IPS-20b (cell line): ENCODE data around the gene TCERG1L.

Experiments used
- H3K27ac ChIP-seq: one replicate; pipeline ENCODE4 v1.5.1; 2013; ENCODE audit warnings: low read length
- H3K27me3 ChIP-seq: 2 replicates; pipeline ENCODE4 v1.6.1; 2013; ENCODE audit warnings: mild to moderate bottlenecking, low read length, inconsistent platforms; ENCODE audit not compliant: insufficient read depth
- H3K36me3 ChIP-seq: 2 replicates; pipeline ENCODE4 v1.6.1; 2013; ENCODE audit warnings: low read depth, mild to moderate bottlenecking, inconsistent platforms, low read length, moderate library complexity; ENCODE audit not compliant: insufficient read depth
- H3K4me1 ChIP-seq: 2 replicates; pipeline ENCODE4 v1.6.1; 2013; ENCODE audit warnings: mild to moderate bottlenecking, control low read depth, inconsistent platforms, low read length, moderate library complexity; ENCODE audit not compliant: insufficient read depth
- H3K4me3 ChIP-seq: 2 replicates; pipeline ENCODE4 v1.5.1; 2013; ENCODE audit warnings: mild to moderate bottlenecking, low read length, inconsistent platforms
- H3K9ac ChIP-seq: 2 replicates; pipeline ENCODE4 v1.6.1; 2013; ENCODE audit warnings: low read depth, mild to moderate bottlenecking, inconsistent platforms, low read length, moderate library complexity
- H3K9me3 ChIP-seq: 2 replicates; pipeline ENCODE4 v1.6.1; 2013; ENCODE audit warnings: mild to moderate bottlenecking, low read depth, low read length, inconsistent platforms; ENCODE audit not compliant: insufficient read depth

TCERG1L gene

GRCh38 chr10:131116991-131117375, 194.5 kb downstream of the TCERG1L start:
- Histone ChIP-seq H3K27me3 (no peaks in the 10 kb centered on the region), H3K4me3 (no peak overlapping the region), H3K36me3 (no peaks in the 10 kb centered on the region), H3K9ac (no peak overlapping the region), H3K4me1 (no peaks in the 10 kb centered on the region; the same call in 1 of the 2 replicates), H3K9me3 (peaks cover under 1% of the 10 kb centered on the region; the same call in 1 of the 2 replicates), H3K27ac (no peak overlapping the region)

GRCh38 chr10:131116216-131116990, 195.1 kb downstream of the TCERG1L start:
- H3K27ac ChIP-seq, result no peak overlapping the region
- no peaks in the 10 kb centered on the region for H3K27me3 ChIP-seq
- H3K4me3 ChIP-seq, result no peak overlapping the region
- no peaks in the 10 kb centered on the region for H3K9me3 ChIP-seq
- H3K9ac ChIP-seq, result no peak overlapping the region
- no peaks in the 10 kb centered on the region; the same call in 1 of the 2 replicates for H3K4me1 ChIP-seq
- no peaks in the 10 kb centered on the region for H3K36me3 ChIP-seq

GRCh38 chr10:131115801-131116200, 195.7 kb downstream of the TCERG1L start:
- Histone ChIP-seq H3K9me3 (no peaks in the 10 kb centered on the region), H3K27me3 (no peaks in the 10 kb centered on the region), H3K36me3 (no peaks in the 10 kb centered on the region), H3K27ac (no peak overlapping the region), H3K4me1 (no peaks in the 10 kb centered on the region; the same call in 1 of the 2 replicates), H3K9ac (no peak overlapping the region), H3K4me3 (no peak overlapping the region)

- no peaks in the 10 kb centered on the region for H3K27me3 ChIP-seq
- no peak overlapping the region for H3K27ac ChIP-seq
- no peak overlapping the region for H3K9ac ChIP-seq
- H3K9me3 ChIP-seq, result no peaks in the 10 kb centered on the region
- H3K4me3 ChIP-seq, result no peak overlapping the region
- H3K4me1 ChIP-seq, result no peaks in the 10 kb centered on the region; the same call in 1 of the 2 replicates
- no peaks in the 10 kb centered on the region for H3K36me3 ChIP-seq
Measured at GRCh38 chr10:131115321-131115720, 196.2 kb downstream of the TCERG1L start.

GRCh38 chr10:131114846-131115245, 196.7 kb downstream of the TCERG1L start:
- no peaks in the 10 kb centered on the region for H3K9me3 ChIP-seq
- H3K36me3 ChIP-seq, result no peaks in the 10 kb centered on the region
- H3K27me3 ChIP-seq, result no peaks in the 10 kb centered on the region
- H3K9ac ChIP-seq, result 0 out of 2 replicates have a peak overlapping the region, but pooled peaks have one; percentile 5
- H3K27ac ChIP-seq, result no peak overlapping the region
- no peaks in the 10 kb centered on the region; the same call in 1 of the 2 replicates for H3K4me1 ChIP-seq
- H3K4me3 ChIP-seq, result no peak overlapping the region

DNA sequence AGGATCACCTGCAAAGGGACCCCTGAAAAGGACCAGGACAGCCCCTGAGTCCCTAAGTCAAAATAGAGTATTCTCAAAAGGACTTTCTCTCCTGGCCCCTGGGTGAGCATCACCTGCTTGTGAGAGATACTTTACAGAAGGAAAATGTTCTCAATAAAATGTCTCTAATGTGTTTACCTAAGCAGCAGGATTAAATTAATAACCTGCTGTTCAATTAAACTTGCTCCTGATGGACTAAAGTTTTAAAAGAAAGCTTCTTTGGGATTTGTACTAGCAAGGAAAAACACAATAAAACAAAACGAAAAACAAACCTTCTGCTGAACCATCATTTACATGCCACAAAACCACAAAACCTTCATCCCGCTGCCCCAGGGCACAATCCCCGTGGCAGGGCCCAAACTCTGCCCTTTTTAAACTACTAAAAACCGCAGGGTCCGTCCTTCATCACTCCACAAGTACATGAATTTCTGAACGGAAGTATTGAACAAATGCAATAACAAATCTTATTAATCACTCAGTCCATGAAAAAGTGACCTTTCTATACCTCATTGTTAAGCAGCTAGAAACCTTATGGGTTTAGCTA, 197.7 kb downstream of the TCERG1L start:
- Histone ChIP-seq H3K9me3 (no peaks in the 10 kb centered on the region), H3K27me3 (no peaks in the 10 kb centered on the region), H3K4me1 (no peaks in the 10 kb centered on the region; the same call in 1 of the 2 replicates), H3K27ac (no peak overlapping the region), H3K9ac (no peak overlapping the region), H3K4me3 (no peak overlapping the region), H3K36me3 (no peaks in the 10 kb centered on the region)

- no peaks in the 10 kb centered on the region for H3K27me3 ChIP-seq
- no peaks in the 10 kb centered on the region for H3K36me3 ChIP-seq
- H3K9ac ChIP-seq, result no peak overlapping the region
- no peak overlapping the region for H3K4me3 ChIP-seq
- H3K27ac ChIP-seq, result no peak overlapping the region
- H3K9me3 ChIP-seq, result no peaks in the 10 kb centered on the region
- no peaks in the 10 kb centered on the region; the same call in 1 of the 2 replicates for H3K4me1 ChIP-seq
Measured at GRCh38 chr10:131113165-131113564, 198.4 kb downstream of the TCERG1L start.

- H3K4me3 ChIP-seq, result no peak overlapping the region
- no peak overlapping the region for H3K27ac ChIP-seq
- no peaks in the 10 kb centered on the region for H3K27me3 ChIP-seq
- no peaks in the 10 kb centered on the region for H3K36me3 ChIP-seq
- H3K4me1 ChIP-seq, result no peaks in the 10 kb centered on the region; the same call in 1 of the 2 replicates
- H3K9ac ChIP-seq, result no peak overlapping the region
- H3K9me3 ChIP-seq, result no peaks in the 10 kb centered on the region
Measured at GRCh38 chr10:131112691-131113090, 198.8 kb downstream of the TCERG1L start.

DNA sequence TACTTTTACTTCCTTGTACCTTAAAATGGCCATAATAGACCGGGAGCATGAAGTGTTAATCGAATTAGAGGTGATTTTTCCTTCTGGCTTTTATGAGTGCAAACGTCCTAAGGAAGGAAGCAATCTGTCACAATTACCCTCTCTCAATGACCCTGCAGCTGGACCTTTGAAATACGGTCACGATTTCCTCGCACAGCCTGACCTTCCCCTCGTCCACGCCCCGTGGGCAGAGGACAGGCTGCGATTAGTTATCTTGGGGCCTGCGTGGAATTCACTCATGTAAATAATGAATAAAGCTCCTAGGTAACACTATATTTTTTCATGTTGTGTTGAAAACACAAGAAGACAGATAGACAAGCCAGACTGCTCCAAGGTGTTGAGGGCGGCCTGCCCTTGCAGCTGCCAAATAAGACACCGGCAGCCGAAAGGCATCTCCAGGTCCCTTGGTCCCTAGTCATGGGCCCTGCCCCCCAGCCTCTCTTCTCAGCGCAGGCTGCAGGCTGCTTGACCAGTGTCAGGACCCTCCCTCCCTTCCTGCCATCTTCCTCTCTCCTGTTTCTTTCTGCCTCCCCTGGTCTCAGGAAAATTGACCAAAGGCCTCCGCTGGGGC, 199.9 kb downstream of the TCERG1L start:
- Histone ChIP-seq H3K4me1 (no peaks in the 10 kb centered on the region; the same call in 1 of the 2 replicates), H3K27ac (no peak overlapping the region), H3K27me3 (no peaks in the 10 kb centered on the region), H3K9ac (no peak overlapping the region), H3K36me3 (no peaks in the 10 kb centered on the region), H3K9me3 (no peaks in the 10 kb centered on the region), H3K4me3 (no peak overlapping the region)

- Histone ChIP-seq H3K36me3 (no peaks in the 10 kb centered on the region), H3K27me3 (no peaks in the 10 kb centered on the region), H3K4me3 (no peak overlapping the region), H3K27ac (no peak overlapping the region), H3K9ac (no peak overlapping the region), H3K4me1 (no peaks in the 10 kb centered on the region; the same call in 1 of the 2 replicates), H3K9me3 (no peaks in the 10 kb centered on the region)
Measured at GRCh38 chr10:131111007-131111406, 200.5 kb downstream of the TCERG1L start.

DNA sequence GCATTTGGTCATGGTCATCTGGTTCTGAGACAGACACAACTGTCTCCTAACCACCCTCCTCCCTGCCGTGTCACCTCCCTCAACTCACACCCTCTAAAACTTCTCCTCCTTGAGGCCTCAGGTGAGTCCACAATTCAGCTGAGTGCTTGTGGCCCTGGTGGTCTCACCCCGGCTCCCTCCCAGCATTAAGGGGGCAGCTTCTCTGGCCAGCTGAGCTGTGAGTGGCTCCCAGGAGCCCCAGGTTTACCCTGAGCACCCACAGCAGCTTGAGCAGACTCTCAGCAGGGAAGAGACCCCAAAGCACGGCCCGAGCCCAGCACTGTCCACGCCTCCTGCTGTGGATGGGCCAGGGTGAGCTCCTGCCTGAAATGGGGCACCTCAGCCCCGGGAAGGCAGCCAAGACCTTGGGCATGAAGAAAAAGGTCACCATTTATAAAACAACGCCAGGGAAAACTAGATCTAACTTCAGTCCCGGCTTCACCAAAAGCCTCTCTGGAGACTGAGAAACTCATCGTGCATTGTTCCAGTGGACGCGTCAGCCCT, 201.2 kb downstream of the TCERG1L start:
- no peak overlapping the region for H3K27ac ChIP-seq
- H3K4me1 ChIP-seq, result no peaks in the 10 kb centered on the region

More for the DNA sequence above, 201.2 kb downstream of the TCERG1L start:
- no peaks in the 10 kb centered on the region for H3K9me3 ChIP-seq
- no peak overlapping the region for H3K4me3 ChIP-seq
- H3K27me3 ChIP-seq, result no peaks in the 10 kb centered on the region
- H3K9ac ChIP-seq, result no peak overlapping the region
- H3K36me3 ChIP-seq, result no peaks in the 10 kb centered on the region
